ENCODE measurements around the gene TNFAIP6.

The TNFAIP6 gene

DNA sequence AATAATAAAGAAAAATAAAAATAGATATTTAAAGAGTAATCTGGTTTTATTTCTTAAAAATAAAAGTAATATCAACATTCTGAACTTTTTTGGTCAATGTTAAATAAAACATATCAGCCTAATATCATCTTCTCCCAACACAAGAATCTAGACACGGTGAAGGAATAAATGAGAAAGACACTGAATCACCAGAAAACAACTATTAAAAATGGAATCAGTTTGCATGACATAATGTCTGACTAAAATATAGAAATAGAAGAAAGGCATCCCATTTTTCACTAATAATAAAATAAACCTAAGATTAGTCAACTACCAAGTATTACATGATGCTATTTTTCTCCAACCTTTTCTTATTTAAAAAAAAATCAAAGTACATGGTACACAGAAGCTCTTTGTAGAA is 30.8 kb upstream of the TNFAIP6 start:
- H3K79me2 ChIP-seq (ENCODE audit: insufficient read depth, low read depth) = no peaks in the 10 kb centered on the region
- no peaks in the 10 kb centered on the region for H3K36me3 ChIP-seq (ENCODE audit: insufficient read depth)
- H3K4me1 ChIP-seq (ENCODE audit: low read depth, poor library complexity, severe bottlenecking) = no peaks in the 10 kb centered on the region
- no peak overlapping the region for H3K27ac ChIP-seq
- no peak overlapping the region for H3K4me2 ChIP-seq
- no peak overlapping the region for H2AFZ ChIP-seq (ENCODE audit: low read depth)
- no peak overlapping the region for H3K9ac ChIP-seq
- H4K20me1 ChIP-seq (ENCODE audit: insufficient read depth) = no peaks in the 10 kb centered on the region
- TF ChIP-seq CTCF (conservative IDR thresholded peaks at IDR 0.05; ENCODE audit: low read depth, low read length) = no peak
- H3K4me3 ChIP-seq (IDR thresholded peaks at IDR 0.05; ENCODE audit: insufficient read depth, low read depth, low read length) = no peak overlapping the region
- H3K27me3 ChIP-seq (ENCODE audit: insufficient read depth, low read depth) = no peaks in the 10 kb centered on the region

- H3K4me1 ChIP-seq (ENCODE audit: low read depth, poor library complexity, severe bottlenecking) = no peaks in the 10 kb centered on the region
- no peak for TF ChIP-seq CTCF (conservative IDR thresholded peaks at IDR 0.05; ENCODE audit: low read depth, low read length)
- no peaks in the 10 kb centered on the region for H3K36me3 ChIP-seq (ENCODE audit: insufficient read depth)
- H3K27me3 ChIP-seq (ENCODE audit: insufficient read depth, low read depth) = no peaks in the 10 kb centered on the region
- no peaks in the 10 kb centered on the region for H4K20me1 ChIP-seq (ENCODE audit: insufficient read depth)
- no peak overlapping the region for H3K9ac ChIP-seq
- no peaks in the 10 kb centered on the region for H3K79me2 ChIP-seq (ENCODE audit: insufficient read depth, low read depth)
- no peak overlapping the region for H3K27ac ChIP-seq
- no peak overlapping the region for H3K4me2 ChIP-seq
- H2AFZ ChIP-seq (ENCODE audit: low read depth) = no peak overlapping the region
- H3K4me3 ChIP-seq (IDR thresholded peaks at IDR 0.05; ENCODE audit: insufficient read depth, low read depth, low read length) = no peak overlapping the region
These were observed 27.4 kb upstream of the TNFAIP6 start for GRCh38 chr2:151329998-151330397.

DNA sequence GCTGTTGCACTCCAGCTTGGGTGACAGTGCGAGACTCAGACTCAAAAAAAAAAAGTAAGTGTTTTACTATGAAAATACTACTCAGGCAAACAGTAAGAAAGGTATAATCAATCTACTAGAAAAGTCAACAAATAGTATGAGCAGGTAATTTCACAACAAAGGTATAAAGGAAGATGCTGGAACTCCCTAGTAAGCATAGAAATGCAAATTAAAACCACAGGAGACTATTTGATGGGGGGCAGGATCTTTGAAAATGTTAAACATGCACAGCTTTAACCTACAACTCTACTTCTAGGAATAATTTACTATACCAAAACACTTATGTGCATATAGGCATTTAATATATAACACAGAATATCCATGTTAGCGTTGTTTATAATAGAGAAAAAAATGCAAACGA is 24.3 kb upstream of the TNFAIP6 start:
- no peak overlapping the region for H3K27ac ChIP-seq
- H3K4me1 ChIP-seq (ENCODE audit: low read depth, poor library complexity, severe bottlenecking) = no peaks in the 10 kb centered on the region
- no peaks in the 10 kb centered on the region for H4K20me1 ChIP-seq (ENCODE audit: insufficient read depth)
- H3K79me2 ChIP-seq (ENCODE audit: insufficient read depth, low read depth) = no peaks in the 10 kb centered on the region
- no peaks in the 10 kb centered on the region for H3K27me3 ChIP-seq (ENCODE audit: insufficient read depth, low read depth)
- no peak overlapping the region for H3K4me3 ChIP-seq (IDR thresholded peaks at IDR 0.05; ENCODE audit: insufficient read depth, low read depth, low read length)
- H2AFZ ChIP-seq (ENCODE audit: low read depth) = no peak overlapping the region
- no peak overlapping the region for H3K9ac ChIP-seq
- no peak for TF ChIP-seq CTCF (conservative IDR thresholded peaks at IDR 0.05; ENCODE audit: low read depth, low read length)
- H3K36me3 ChIP-seq (ENCODE audit: insufficient read depth) = no peaks in the 10 kb centered on the region
- H3K4me2 ChIP-seq = no peak overlapping the region

GRCh38 chr2:151334082-151334815 is 23.1 kb upstream of the TNFAIP6 start:
- Histone ChIP-seq H3K9ac (no peak overlapping the region), H3K79me2 (ENCODE audit: insufficient read depth, low read depth) (no peaks in the 10 kb centered on the region), H3K27me3 (ENCODE audit: insufficient read depth, low read depth) (no peaks in the 10 kb centered on the region), H3K27ac (no peak overlapping the region), H3K4me2 (no peak overlapping the region), H3K4me3 (IDR thresholded peaks at IDR 0.05; ENCODE audit: insufficient read depth, low read depth, low read length) (no peak overlapping the region), H3K36me3 (ENCODE audit: insufficient read depth) (no peaks in the 10 kb centered on the region), H3K4me1 (ENCODE audit: low read depth, poor library complexity, severe bottlenecking) (no peaks in the 10 kb centered on the region), H4K20me1 (ENCODE audit: insufficient read depth) (no peaks in the 10 kb centered on the region), H2AFZ (ENCODE audit: low read depth) (no peak overlapping the region)
- TF ChIP-seq CTCF (conservative IDR thresholded peaks at IDR 0.05; ENCODE audit: low read depth, low read length) = no peak

Data from KMS-11 (cell line).